NCI-H82 treated with DMSO at 0.1 percent for 48 hours (cell line): ENCODE data around the gene CCDC7.
"Not testable (repeated sequence)": the region's sequence is repeated elsewhere in the genome, so short reads cannot be mapped to it uniquely, and the experiment has no call there.

ENCODE experiments used
- DNase-seq: peaks from one replicate; lab custom pipeline; 2025; ENCODE audit not compliant: unreplicated experiment; lab: John Stamatoyannopoulos, UW

The CCDC7 gene

DNA sequence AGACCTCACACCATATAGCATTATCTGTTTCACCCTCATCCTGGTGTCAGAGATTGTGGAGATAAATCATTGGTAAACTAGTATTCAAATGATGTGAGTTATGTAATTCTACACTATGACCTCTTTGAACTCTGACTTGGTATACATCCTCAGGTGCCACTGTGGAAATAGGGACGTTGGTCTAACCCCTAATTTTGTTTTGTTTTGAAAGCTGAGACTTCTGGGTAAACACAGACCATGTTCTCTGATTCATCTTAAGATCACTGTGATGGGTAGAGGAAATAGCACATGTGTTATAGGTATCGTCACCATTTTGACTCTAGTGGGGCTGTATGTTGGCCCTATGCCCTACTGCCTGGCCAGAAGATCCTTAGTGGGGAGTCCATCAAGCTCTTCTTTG lies 241.6 kb downstream of the CCDC7 start:
- DNase-seq: no peak

DNA sequence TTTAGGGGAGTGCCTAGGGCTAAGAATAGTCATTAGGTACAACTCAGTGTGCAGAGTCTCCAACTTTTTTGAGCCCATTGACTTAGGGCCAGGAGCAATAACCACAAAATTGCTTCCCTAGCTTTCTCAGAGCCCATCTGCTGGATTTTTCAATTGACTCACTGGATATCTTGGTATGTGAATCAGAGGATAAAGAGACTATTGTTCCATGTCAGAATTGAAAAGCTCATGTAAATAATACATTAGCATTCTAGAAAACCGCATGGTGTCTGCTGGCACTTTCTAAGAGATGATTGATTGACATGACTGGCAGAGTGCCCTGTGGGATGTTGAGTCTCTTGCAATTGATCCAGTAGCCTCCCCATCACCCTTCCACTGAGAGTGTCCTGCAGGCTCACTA lies 246.2 kb downstream of the CCDC7 start:
- no peak for DNase-seq

DNA sequence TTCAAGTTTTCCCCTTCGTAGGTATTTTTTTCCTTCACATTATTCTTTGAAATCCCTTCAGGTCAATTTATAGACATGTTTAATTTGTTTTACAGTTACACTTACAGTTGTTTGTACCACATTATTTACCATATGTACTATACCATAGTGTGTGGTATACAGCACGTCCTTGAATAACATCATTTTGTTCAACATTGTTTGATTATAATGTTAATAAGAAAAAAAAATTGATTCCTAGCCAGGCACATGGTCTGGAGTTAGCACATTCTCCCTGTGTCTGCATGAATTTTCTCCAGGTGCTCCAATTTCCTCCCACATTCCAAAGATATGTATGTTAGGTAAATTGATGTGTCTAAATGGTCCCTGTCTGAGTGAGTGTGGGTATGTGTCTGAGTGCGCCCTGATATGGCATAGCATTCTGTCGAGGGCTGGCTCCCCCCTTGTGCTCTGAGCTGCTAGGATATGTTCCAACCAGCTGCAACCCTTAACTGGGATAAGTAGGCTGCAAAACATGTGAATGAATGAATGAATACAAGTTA lies 247.6 kb downstream of the CCDC7 start:
- no peak for DNase-seq

DNA sequence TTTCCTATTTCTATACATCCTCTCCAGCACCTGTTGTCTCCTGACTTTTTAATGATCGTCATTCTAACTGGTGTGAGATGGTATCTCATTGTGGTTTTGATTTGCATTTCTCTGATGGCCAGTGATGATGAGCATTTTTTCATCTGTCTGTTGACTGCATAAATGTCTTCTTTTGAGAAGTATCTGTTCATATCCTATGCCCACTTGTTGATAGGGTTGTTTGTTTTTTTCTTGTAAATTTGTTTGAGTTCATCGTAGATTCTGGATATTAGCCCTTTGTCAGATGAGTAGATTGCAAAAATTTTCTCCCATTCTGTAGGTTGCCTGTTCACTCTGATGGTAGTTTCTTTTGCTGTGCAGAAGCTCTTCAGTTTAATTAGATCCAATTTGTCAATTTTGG lies 253.7 kb downstream of the CCDC7 start:
- not testable (repeated sequence) for DNase-seq

DNA sequence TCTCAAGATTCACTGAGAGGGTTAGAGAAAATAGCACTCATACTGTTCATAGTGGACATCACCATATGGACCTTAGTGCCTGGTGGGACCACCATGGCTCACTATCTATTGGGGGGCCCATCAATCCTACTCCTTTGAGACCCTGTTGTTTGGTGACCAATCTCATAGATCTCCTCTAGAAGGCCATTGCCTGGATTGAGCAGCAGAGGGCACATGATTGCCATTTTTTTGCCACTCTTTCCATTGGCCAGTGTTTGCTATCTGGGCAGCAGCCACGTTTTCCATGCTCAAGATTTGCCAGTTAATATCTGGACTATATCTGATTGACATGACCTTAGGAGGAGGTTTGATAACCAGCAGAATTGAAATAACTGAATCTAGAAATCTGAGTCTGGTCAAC lies 267.6 kb downstream of the CCDC7 start:
- no peak for DNase-seq

DNA sequence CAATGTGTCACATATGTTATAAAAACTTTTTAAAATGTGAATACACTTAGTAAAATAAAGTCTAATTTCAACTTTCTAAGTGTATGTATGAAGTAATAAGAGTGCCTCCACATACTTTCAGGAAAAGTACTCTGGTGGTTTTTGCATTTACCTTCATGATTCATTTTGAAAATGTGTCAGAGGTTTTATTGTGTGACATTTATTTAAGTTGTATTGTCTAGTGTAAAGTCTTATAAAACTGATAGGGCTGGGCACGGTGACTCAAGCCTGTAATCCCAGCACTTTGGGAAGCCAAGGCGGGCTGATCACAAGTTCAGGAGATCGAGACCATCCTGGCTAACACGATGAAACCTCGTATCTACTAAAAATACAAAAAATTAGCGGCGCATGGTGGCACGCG lies 285.6 kb downstream of the CCDC7 start:
- DNase-seq: no peak

DNA sequence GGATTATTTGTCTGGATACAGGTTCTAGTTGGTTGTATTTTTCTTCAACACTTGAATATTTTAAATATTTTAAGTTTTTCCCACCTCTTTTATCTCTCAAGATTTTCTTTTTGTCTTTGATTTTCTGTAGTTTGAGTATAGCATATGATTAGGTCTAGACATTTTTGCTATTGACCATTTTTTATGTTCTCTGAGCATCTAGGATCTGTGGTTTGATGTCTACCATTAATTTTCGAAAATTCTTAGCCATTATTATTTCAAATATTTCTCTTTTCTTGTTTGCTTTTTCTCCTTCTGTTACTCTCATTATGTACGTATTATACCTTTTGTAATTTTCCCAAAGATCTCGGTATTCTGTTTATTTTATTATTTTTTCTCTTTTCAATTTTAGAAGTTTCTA lies 293.0 kb downstream of the CCDC7 start:
- DNase-seq: no peak

DNA sequence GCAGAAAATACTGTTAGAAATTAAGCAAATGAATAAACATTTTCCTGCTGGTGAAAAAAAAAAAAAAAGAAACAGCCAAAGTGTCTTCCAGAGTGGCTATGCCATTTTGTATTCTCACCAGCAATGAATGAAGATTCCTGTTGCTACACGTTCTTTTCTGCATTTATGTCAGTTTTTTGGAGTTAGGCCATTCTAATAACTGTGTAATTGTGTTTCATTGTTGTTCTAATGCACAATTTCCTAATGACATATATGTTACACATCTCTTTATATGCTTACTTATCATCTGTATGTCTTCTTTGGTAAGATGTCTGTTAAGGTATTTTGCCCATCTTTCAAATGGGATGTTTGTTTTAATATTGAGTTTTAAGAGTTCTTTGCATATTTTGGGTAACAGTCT lies 298.4 kb downstream of the CCDC7 start:
- DNase-seq: no peak

DNA sequence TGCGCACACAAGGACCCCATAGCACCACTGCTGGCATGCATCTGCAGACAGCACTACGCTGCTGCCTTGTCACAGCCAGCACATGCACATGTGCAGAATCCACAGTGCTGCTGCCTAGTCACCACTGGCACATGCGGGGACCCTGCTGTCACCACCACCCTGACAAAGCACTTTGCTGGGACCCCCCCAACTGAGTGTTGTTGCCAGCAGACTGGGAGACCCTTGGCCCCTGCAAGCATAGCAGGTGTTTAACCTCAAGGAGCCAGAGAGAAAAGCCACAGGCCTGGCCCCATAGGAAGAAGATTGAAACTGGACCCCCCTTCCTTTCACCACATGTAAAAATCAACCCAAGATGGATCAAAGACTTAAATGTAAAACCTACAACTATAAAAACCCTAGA lies 300.9 kb downstream of the CCDC7 start:
- no peak for DNase-seq

DNA sequence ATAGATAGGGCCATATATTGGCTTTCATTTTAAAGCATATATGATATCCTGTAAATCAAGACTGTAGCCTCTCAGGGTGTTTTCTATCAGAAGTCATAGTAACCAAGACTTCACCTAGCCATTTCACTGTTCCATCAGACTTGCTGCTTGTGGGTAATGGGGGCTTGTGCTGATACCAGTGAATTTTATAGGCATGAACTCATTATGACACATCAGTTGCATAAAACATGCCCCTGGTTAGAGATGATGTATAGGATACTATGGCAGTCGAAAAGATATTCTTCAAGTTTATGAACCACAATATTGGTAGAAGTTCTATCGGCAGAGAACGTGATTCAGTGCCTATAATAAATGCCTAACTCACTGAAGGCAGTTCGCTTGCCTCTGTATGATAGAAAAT lies 305.6 kb downstream of the CCDC7 start:
- no peak for DNase-seq

DNA sequence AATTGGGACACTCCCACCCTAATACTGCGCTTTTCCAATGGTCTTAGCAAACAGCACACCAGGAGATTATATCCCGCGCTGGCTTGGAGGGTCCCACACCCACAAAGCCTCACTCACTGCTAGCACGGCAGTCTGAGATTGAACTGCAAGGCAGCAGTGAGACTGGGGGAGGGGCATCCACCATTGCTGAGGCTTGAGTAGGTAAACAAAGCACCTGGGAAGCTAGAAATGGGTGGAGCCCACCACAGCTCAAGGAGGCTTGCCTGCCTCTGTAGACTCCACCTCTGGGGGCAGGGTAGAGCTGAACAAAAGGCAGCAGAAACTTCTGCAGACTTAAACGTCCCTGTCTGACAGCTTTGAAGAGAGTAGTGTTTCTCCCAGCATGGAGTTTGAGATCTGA lies 309.0 kb downstream of the CCDC7 start:
- DNase-seq: not testable (repeated sequence)

DNA sequence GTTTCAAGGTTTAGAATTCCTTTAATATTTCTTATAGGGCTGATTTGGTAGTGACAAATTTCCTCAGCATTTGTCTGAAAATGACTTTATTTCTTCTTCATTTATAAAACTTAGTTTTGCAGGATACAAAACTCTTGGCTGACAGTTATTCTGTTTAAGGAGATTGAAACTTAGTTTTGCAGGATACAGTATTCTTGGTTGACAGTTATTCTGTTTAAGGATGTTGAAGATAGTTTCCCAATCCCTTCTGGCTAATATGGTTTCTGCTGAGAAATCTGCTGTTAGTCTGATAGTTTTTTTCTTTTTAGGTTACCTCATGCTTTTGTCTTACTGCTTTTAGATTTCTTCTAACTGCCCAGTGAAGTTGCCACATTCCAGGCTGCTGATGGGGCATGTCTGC lies 325.3 kb downstream of the CCDC7 start:
- no peak for DNase-seq

DNA sequence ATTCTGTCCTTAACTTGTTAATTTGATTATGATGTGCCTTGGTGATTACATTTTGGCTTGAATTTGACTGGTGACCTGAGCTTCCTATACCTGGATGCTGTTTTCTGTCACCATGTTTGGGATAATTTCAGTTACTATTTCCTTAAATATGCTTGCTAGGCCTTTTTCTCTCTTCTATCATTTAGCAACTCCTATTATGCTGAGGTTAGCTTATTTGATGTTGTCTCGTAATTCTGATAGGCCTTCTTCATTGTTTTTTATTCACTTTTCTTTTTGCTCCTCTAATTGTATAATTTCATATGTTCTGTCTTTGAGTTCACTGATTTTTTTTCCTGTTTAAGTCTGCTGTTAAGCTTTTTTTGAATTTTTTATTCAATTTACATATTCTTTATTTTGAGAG lies 327.2 kb downstream of the CCDC7 start:
- no peak for DNase-seq

DNA sequence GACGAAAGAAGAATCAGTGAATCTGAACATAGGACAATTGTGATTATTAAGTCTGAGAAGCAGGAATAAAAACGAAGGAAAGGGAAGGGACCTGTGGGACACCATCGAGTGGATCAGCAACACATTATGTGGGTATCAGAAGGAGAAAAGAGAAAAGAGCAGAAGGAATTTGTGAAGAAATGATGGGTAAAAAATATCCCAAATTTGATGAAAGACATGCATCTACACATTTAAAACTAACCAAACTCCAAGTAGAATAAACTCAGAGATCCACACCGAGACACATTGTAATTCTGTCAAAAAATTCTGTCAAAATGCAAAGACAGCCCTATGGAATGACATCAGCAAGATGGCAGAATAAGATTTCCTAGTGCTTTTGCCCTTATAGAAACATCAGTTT lies 341.0 kb downstream of the CCDC7 start:
- DNase-seq: no peak

DNA sequence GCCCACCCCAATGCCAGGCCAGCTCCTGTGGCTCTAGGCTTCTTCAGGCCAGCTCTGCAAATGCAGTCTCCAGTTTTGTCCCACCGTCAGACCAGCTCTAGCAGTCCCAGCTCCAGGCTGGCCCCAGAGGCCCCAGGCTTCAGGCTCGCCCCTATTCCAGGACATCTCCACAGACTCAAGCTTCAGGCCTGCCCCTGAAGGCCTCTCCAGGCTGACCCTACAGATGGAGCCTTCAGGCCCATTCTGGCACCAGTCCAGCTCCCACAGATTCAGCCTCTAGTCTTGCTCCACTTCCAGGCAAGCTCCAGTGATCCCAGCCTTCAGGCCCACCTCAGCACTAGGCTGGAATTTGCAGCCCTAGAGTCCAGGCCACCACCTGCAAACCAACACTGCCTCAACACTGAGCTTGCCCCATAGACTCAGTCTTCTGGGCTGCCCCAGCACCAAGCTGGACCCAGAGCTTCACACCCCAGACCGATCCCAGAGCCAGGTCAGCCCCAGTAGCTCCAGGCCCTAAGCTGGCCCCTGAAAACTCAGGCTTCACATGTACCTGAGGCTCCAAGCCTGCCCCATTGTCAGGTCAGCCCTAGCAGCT lies 341.8 kb downstream of the CCDC7 start:
- no peak for DNase-seq

DNA sequence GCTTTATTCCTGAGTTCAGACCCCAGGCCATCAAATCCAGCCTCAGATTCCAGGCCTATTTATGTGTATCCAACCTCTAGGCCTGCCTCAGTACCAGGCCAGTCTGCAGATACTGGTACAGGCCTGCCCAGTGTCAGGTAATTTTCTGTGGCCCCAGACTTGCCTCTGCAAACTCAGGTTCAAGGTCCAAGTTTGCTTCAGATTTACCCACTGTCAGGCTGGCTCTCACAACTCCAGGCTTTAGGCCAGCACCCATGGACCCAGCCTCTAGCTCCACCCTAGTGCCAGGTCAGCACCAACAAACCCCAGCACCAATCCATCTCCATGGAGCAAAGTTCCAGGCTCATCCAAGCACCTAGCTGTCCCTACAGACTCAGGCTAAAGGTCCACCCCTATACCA lies 342.4 kb downstream of the CCDC7 start:
- DNase-seq: no peak

DNA sequence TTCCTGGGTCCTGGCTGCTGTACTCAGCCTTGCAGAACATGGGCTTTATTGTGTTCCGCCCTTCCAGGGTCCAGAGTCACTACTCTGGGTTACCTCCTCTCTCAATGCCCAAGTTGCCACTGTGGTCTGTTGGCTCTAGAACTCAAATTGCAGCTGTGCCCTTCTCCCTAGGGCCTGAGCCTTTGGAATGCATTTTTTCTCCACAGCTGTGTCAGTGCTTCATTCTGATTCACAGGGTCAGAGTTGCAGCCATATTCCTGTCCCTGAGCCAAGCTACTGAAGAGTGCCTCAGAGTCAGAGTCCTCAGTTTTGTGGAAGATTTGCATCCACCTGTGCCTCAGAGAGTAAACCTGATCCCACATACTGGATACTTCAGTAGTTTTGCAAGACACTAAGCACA lies 344.5 kb downstream of the CCDC7 start:
- no peak for DNase-seq

DNA sequence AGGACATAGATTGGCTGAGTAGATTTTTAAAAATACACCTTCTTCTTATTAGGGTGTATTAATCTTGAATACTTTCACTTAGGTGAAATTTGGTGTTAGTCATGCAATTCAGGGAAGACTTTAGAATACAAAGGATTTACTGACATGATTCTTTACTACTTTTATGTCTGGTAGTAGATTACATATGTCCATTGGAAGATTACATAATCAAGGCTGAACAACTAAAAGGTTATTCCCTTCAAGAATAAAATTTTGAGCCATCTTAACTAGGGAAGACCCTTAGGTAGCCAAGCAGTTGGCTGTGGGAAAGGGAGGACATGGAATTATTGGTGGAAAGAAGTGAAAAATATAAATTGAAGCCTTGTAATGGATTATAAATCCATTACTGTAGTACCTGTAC lies 347.1 kb downstream of the CCDC7 start:
- no peak for DNase-seq

DNA sequence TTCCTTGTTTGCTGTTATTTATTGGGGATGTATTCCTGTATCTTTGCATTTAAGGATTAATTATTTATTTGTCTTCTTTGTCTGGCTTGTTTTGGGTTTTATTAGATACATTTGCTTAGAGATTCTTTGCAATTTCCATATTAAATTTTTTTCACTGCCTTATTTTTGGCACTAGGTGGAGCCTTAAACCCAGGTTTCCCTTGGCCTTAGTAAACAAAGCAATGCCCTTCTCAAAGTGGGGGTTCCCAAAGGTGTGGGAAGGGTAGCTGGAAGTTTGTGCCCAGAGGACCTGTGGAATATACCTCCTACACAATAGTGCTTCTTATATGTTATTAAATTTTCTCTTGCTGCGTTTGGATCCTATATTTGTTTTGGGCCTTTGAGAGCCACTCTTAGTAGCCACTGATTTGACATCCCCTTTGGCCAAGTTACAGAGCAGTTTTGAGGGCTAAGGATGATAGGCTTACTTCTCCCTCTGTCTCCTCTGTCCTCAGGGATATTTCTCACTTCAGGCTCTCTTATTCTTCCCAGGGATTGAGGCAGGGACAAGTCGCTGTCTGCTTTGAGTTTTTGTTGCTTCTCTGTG lies 349.8 kb downstream of the CCDC7 start:
- no peak for DNase-seq

DNA sequence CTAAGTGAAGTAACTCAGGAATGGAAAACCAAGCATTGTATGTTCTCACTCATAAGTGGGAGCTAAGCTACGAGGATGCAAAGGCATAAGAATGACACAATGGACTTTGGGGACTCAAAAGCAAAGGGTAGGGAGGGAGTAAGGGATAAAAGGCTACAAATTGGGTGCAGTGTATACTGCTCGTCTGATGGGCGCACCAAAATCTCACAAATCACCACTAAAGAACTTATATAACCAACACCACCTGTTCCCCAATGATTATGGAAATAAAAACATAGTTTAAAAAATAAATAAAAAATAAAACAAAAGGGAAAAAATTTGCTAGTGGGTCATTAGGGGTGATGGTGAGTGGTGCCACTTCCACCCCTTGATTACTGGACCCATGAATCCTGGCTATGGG lies 351.5 kb downstream of the CCDC7 start:
- DNase-seq: not testable (repeated sequence)

DNA sequence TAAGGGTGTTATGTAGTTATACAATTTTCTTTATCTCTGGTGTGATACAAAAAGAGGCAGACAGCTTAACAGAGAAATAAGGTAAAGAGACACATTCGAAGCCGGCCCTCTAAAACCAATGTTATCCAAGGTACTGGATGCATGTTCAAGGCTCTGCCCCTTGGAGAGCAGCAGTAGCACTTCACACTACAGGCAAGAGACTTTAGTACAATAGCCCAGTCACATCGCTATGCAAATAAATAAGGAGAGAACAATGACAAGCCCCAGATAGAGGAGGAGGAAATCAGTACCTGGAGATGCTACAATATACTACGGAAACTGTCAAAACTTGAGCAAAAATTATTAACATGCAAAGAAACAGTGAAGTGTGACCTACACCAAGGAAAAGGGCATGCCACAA lies 401.0 kb downstream of the CCDC7 start:
- DNase-seq: no peak

DNA sequence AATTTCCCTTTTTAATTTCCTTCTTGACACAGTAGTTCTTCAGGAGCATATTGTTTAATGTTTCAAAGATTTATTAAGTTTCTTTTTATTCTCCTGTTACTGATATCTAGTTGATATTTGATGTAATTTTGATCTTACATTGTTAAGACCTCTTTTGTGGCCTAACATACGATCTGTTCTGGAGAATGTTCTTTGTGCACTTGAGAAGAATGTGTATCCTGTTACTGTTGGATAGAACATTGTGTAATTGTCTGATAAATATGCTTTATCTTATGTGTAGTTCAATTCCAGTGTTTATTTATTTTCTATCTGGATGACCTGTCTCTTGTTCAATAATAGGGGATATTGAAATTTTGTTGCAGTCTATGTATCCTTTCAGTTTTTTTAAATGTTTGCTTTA lies 405.4 kb downstream of the CCDC7 start:
- DNase-seq: no peak

DNA sequence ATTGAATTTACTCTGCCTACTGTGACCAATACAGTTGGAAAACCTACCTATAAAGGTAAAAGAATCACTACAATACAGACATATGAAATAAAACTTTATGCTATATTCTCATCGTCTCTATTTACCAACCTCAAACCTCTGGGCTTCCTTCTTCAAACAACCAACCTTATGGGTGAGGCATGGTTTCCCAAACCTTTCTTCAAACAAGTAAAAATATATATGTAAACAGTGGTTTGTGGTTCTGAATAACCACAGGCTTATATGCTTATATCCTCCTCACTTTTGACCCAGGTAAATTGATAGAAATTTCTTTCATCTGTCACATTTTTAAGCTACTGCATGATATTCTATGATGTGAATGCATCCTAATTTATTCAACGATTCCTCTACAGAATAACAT lies 408.5 kb downstream of the CCDC7 start:
- no peak for DNase-seq
